Measurements from ENCODE around the gene ARF3. TPM values are rescaled to one million over a fixed set of nuclear protein-coding genes. Genes with fewer than 3 reads are reported as not detected.
A peak's percentile ranks its signal among the peaks of the same experiment; 100 is the strongest.

The ARF3 gene
- total RNA-seq, 1 donor from 2014 or later = 101 TPM

DNA sequence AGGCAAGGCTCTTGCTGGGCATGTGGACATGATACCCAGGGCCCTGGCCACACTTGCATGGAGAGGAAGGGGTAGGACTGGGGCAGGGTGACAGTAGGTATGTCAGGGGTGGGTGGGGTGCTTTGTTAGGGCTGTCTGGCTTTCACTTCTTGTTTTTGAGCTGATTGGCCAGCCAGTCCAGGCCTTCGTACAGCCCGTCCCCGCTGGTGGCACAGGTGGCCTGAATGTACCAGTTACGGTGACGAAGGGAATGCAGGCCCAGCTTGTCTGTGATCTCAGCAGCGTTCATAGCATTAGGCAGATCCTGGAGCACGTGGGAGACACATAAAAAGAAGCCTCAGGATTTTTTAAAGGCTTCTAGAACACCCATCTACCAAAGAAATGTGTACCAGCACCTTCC, 18.5 kb downstream of the ARF3 start:
- Histone ChIP-seq H3K4me3 (ENCODE audit: low read depth, low read length) (no peak overlapping the region), H3K36me3 (ENCODE audit: control insufficient read depth, insufficient read depth, low read length) (peaks cover 3% of the 10 kb centered on the region), H3K27me3 (ENCODE audit: control insufficient read depth, insufficient read depth, low read length) (no peaks in the 10 kb centered on the region)
- DNase-seq (ENCODE audit: low read depth) = no peak
- TF ChIP-seq, protein P1, sequence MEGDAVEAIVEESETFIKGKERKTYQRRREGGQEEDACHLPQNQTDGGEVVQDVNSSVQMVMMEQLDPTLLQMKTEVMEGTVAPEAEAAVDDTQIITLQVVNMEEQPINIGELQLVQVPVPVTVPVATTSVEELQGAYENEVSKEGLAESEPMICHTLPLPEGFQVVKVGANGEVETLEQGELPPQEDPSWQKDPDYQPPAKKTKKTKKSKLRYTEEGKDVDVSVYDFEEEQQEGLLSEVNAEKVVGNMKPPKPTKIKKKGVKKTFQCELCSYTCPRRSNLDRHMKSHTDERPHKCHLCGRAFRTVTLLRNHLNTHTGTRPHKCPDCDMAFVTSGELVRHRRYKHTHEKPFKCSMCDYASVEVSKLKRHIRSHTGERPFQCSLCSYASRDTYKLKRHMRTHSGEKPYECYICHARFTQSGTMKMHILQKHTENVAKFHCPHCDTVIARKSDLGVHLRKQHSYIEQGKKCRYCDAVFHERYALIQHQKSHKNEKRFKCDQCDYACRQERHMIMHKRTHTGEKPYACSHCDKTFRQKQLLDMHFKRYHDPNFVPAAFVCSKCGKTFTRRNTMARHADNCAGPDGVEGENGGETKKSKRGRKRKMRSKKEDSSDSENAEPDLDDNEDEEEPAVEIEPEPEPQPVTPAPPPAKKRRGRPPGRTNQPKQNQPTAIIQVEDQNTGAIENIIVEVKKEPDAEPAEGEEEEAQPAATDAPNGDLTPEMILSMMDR (IDR thresholded peaks at IDR 0.05; ENCODE audit: insufficient read depth, low read length, poor library complexity, severe bottlenecking) = no peak

DNA sequence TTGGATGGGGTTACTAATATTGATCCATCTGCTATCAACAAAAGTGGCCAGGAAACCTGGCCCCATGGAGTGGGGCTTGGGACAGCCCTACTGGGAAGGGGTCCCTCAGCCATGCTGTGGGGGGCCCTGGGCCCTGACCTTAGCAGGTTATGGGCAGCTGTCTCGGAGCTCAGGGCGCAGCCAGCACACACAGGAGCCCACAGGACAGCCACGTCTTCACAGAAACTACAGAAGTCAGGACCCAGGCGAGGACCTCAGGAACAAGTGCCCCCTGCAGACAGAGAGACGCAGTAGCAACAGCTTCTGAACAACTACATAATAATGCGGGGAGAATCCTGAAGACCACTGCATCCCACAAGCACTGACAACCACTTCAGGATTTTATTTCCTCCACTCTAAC, 20.1 kb downstream of the ARF3 start:
- peaks cover 4% of the 10 kb centered on the region for H3K36me3 ChIP-seq (ENCODE audit: control insufficient read depth, insufficient read depth, low read length)
- no peak overlapping the region for H3K4me3 ChIP-seq (ENCODE audit: low read depth, low read length)
- H3K27me3 ChIP-seq (ENCODE audit: control insufficient read depth, insufficient read depth, low read length) = no peaks in the 10 kb centered on the region
- DNase-seq (ENCODE audit: low read depth) = no peak
- TF ChIP-seq, protein P1 (IDR thresholded peaks at IDR 0.05; ENCODE audit: insufficient read depth, low read length, poor library complexity, severe bottlenecking) = peak; percentile 27

DNA sequence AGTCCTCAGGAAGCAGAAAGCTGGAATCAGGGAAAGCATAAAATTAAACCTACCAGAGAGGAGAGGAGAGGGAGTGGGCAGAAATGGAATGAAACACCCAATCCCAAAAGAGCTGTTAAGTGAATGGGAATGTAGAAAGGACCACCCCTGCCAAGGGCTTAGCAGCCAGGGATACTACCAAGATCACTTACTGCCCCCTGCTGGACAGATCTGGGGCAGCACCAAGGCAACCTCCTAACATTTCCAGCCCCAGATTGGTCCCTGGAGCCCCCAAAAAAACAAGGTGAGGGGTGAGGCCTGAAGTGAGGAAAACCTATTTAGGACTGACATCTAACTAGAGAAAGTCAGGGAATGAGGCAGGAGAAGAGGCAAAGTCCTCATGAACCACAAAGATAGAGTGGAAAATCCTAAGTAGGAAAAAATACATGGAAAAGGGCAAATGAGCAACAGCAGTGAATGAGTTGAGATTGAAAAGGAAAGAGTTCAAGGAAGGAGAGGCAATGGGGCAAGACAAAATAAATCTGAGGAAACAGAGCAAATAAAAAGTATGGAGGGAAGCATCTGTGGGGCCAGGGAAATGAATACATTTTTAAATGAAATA, 20.8 kb downstream of the ARF3 start:
- H3K36me3 ChIP-seq (ENCODE audit: control insufficient read depth, insufficient read depth, low read length) = peaks cover 4% of the 10 kb centered on the region
- H3K4me3 ChIP-seq (ENCODE audit: low read depth, low read length) = no peak overlapping the region
- TF ChIP-seq, protein P1 (IDR thresholded peaks at IDR 0.05; ENCODE audit: insufficient read depth, low read length, poor library complexity, severe bottlenecking) = peak; percentile 93
- no peaks in the 10 kb centered on the region for H3K27me3 ChIP-seq (ENCODE audit: control insufficient read depth, insufficient read depth, low read length)
- DNase-seq (ENCODE audit: low read depth) = no peak

DNA sequence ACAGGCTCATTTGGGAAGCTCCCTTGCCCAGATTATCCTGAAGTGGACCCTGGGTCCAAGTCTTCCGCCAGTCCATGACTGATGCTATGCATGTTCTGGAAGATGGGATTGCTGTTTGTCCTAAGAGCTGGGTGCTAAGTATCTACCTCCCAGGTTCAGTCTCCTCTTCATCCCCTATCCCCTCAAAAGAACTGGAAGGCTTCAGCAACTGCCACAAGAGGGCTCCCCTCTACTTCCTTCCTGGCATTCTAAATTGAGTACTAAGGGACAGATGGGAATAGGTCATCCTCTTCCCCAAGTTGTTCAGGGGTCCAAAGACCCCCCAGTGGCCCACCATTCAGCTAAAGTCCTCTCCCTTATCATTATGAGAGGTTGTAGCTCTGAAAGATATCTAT, 23.0 kb downstream of the ARF3 start:
- TF ChIP-seq, protein P1 (IDR thresholded peaks at IDR 0.05; ENCODE audit: insufficient read depth, low read length, poor library complexity, severe bottlenecking) = peak; percentile 34
- peaks cover 4% of the 10 kb centered on the region for H3K36me3 ChIP-seq (ENCODE audit: control insufficient read depth, insufficient read depth, low read length)

DNA sequence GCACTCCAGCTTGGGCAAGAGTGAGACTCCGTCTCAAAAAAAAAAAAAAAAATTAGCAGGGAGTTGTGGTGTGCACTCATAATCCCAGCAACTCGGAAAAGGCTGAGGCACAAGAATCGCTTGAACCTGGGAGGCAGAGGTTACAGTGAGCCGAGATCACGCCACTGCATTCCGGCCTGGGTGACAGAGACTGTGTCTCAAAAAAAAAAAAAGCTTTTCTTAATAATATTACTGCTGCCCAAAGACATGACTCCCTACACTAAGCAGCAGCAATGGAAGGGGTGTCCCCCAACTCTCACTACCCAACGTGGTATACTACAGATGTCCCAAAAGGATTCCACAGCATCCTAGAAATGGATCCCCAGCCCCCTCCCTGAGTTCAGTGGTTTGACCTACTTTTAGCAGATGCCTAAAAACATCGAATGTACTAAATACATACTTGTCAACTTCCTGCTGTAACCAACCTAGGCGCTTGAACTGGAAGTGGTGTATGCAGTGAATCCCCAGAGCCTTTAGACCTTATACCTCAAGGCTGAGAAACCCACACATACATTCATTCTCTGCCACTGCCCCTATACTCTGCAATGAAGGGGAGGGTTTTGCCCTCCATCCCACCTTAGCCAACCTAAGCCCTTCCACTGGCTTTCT, 23.5 kb downstream of the ARF3 start:
- Histone ChIP-seq H3K36me3 (ENCODE audit: control insufficient read depth, insufficient read depth, low read length) (peaks cover 4% of the 10 kb centered on the region), H3K27me3 (ENCODE audit: control insufficient read depth, insufficient read depth, low read length) (no peaks in the 10 kb centered on the region), H3K4me3 (ENCODE audit: low read depth, low read length) (no peak overlapping the region)
- TF ChIP-seq, protein P1 (IDR thresholded peaks at IDR 0.05; ENCODE audit: insufficient read depth, low read length, poor library complexity, severe bottlenecking) = no peak
- no peak for DNase-seq (ENCODE audit: low read depth)

More for the DNA sequence above, 23.0 kb downstream of the ARF3 start:
- Histone ChIP-seq H3K27me3 (ENCODE audit: control insufficient read depth, insufficient read depth, low read length) (no peaks in the 10 kb centered on the region), H3K4me3 (ENCODE audit: low read depth, low read length) (no peak overlapping the region)
- DNase-seq (ENCODE audit: low read depth) = no peak

DNA sequence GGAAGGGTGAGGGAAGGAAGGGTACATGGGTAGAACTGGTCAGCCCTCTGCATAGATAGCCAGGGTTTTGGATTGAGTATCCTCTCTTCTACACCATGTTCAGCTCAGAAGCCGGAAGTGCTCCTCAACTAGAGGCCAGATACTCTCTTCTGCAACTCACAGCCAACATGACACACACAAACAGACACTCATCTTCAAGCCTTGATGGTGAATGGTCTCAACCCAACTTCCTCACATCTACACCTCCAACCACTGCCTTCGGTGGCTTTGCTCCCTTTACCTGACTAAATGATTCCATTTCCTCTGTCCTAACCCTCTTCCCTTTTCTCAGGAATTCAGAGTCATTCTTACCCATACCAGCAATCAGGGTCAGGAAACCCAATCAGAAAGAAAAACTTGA, 24.4 kb downstream of the ARF3 start:
- H3K4me3 ChIP-seq (ENCODE audit: low read depth, low read length) = no peak overlapping the region
- TF ChIP-seq, protein P1 (IDR thresholded peaks at IDR 0.05; ENCODE audit: insufficient read depth, low read length, poor library complexity, severe bottlenecking) = no peak
- peaks cover 4% of the 10 kb centered on the region for H3K36me3 ChIP-seq (ENCODE audit: control insufficient read depth, insufficient read depth, low read length)
- no peaks in the 10 kb centered on the region for H3K27me3 ChIP-seq (ENCODE audit: control insufficient read depth, insufficient read depth, low read length)
- DNase-seq (ENCODE audit: low read depth) = no peak

Data from kidney epithelial cell (primary cell).